GM13976 (cell line): ENCODE data around the gene ZNF648.

Source experiments
- DNase-seq: peaks from one replicate; pipeline ENCODE4 v3.0.0; 2012; ENCODE audit warnings: low spot score
- CTCF ChIP-seq: IDR thresholded peaks from 2 replicates; pipeline ENCODE4 v1.5.1; 2012; ENCODE audit warnings: borderline replicate concordance, mild to moderate bottlenecking; ENCODE audit not compliant: insufficient read depth; ENCODE audit errors: extremely low read depth, missing control alignments, control extremely low read depth
- in situ Hi-C: fragments of 300-500 bp; cut with MboI; formaldehyde crosslinking; loops from one replicate; pipeline ENCODE4 v1.12.0; 2022; ENCODE audit warnings: low sequenced_read_pairs, mixed read lengths, inconsistent platforms; ENCODE audit not compliant: unreplicated experiment

The ZNF648 gene

GRCh38 chr1:182087304-182087703 is 25.8 kb upstream of the ZNF648 start:
- TF ChIP-seq CTCF = no peak
- DNase-seq = no peak
- in situ Hi-C loops = loop anchor here (10.0 to 25.0 kb wide), 3 partner anchors 307 to 697 kb away; partner anchors contain the start of genes GLUL, NPL and RNASEL

- in situ Hi-C loops = loop anchor here (10.0 to 25.0 kb wide), 3 partner anchors 308 to 698 kb away; partner anchors contain the start of genes GLUL, NPL and RNASEL
- TF ChIP-seq CTCF = no peak
- DNase-seq = no peak
Measured at GRCh38 chr1:182086620-182087019, 25.1 kb upstream of the ZNF648 start.

- in situ Hi-C loops = loop anchor here (10.0 to 25.0 kb wide), 3 partner anchors 309 to 699 kb away; partner anchors contain the start of genes GLUL, NPL and RNASEL
- no peak for TF ChIP-seq CTCF
- DNase-seq = no peak
Measured at GRCh38 chr1:182086136-182086535, 24.6 kb upstream of the ZNF648 start.

GRCh38 chr1:182085726-182086125 is 24.2 kb upstream of the ZNF648 start:
- no peak for TF ChIP-seq CTCF
- DNase-seq = no peak
- in situ Hi-C loops = loop anchor here (10.0 to 25.0 kb wide), 3 partner anchors 309 to 699 kb away; partner anchors contain the start of genes GLUL, NPL and RNASEL

- peak; percentile 86 for DNase-seq
- in situ Hi-C loops = loop anchor here (10.0 to 25.0 kb wide), 3 partner anchors 310 to 700 kb away; partner anchors contain the start of genes GLUL, NPL and RNASEL
- TF ChIP-seq CTCF = peak; percentile 75
Measured at GRCh38 chr1:182084487-182085316, 23.2 kb upstream of the ZNF648 start.

- peak; percentile 3 for TF ChIP-seq CTCF
- no peak for DNase-seq
- in situ Hi-C loops = loop anchor here (10.0 to 25.0 kb wide), 3 partner anchors 311 to 701 kb away; partner anchors contain the start of genes GLUL, NPL and RNASEL
Measured at GRCh38 chr1:182083851-182084486, 22.5 kb upstream of the ZNF648 start.
